HEK293T (cell line): Measurements from ENCODE around the gene MESP1.
"Not testable (repeated sequence)": the region's sequence is repeated elsewhere in the genome, so short reads cannot be mapped to it uniquely, and the experiment has no call there.

ENCODE experiments used
- CTCF ChIA-PET: fragments of 350-600 bp; formaldehyde crosslinking; extraction: SDS; loops from one replicate; lab custom pipeline; 2021; ENCODE audit warnings: antibody characterized with exemption, inconsistent platforms; lab: Yijun Ruan, JAX
- POLR2A ChIA-PET: fragments of 350-600 bp; formaldehyde crosslinking; extraction: SDS; loops from one replicate; lab custom pipeline; 2020; ENCODE audit warnings: antibody characterized with exemption, inconsistent platforms; lab: Yijun Ruan, JAX
- DNase-seq: peaks from one replicate; pipeline ENCODE4 v3.0.0; 2012; ENCODE audit warnings: mixed read lengths; ENCODE audit errors: extremely low spot score
- ARNT ChIP-seq: fragments of 450-650 bp; IDR thresholded peaks from 2 replicates; pipeline ENCODE4 v1.6.1; 2017; ENCODE audit warnings: mild to moderate bottlenecking
- BHLHE40 ChIP-seq: fragments of 450-650 bp; IDR thresholded peaks from 2 replicates; pipeline ENCODE4 v1.6.1; 2016; ENCODE audit warnings: mild to moderate bottlenecking, moderate library complexity, borderline replicate concordance
- CTBP1 ChIP-seq: fragments of 450-650 bp; IDR thresholded peaks from 2 replicates; pipeline ENCODE4 v1.6.1; 2016; ENCODE audit warnings: borderline replicate concordance
- ELF4 ChIP-seq: fragments of 450-650 bp; IDR thresholded peaks from 2 replicates; pipeline ENCODE4 v1.6.1; 2017; ENCODE audit warnings: antibody characterized with exemption
- FOXA1 ChIP-seq: fragments of 450-650 bp; IDR thresholded peaks from 2 replicates; pipeline ENCODE4 v1.6.1; 2016; ENCODE audit warnings: mild to moderate bottlenecking
- FOXK2 ChIP-seq: fragments of 450-650 bp; IDR thresholded peaks from 2 replicates; pipeline ENCODE4 v1.6.1; 2016; ENCODE audit warnings: mild to moderate bottlenecking
- FOXM1 ChIP-seq: fragments of 450-650 bp; IDR thresholded peaks from 2 replicates; pipeline ENCODE4 v1.6.1; 2017; ENCODE audit warnings: mild to moderate bottlenecking, borderline replicate concordance
- HDGF ChIP-seq: fragments of 450-650 bp; IDR thresholded peaks from 2 replicates; pipeline ENCODE4 v1.6.1; 2017; ENCODE audit warnings: antibody characterized with exemption, borderline replicate concordance
- L3MBTL2 ChIP-seq: fragments of 450-650 bp; conservative IDR thresholded peaks from 2 replicates; pipeline ENCODE4 v1.6.1; 2016; ENCODE audit warnings: mild to moderate bottlenecking
- LEF1 ChIP-seq: fragments of 450-650 bp; IDR thresholded peaks from 2 replicates; pipeline ENCODE4 v1.6.1; 2017; ENCODE audit warnings: mild to moderate bottlenecking, borderline replicate concordance
- NFRKB ChIP-seq: fragments of 450-650 bp; IDR thresholded peaks from 2 replicates; pipeline ENCODE4 v1.6.1; 2016; ENCODE audit warnings: mild to moderate bottlenecking, moderate library complexity
- PKNOX1 ChIP-seq: fragments of 450-650 bp; IDR thresholded peaks from 2 replicates; pipeline ENCODE4 v1.6.1; 2016
- SP1 ChIP-seq: fragments of 450-650 bp; IDR thresholded peaks from 2 replicates; pipeline ENCODE4 v1.6.1; 2017
- SUZ12 ChIP-seq: fragments of 450-650 bp; IDR thresholded peaks from 2 replicates; pipeline ENCODE4 v1.6.1; 2016; ENCODE audit warnings: mild to moderate bottlenecking
- TARDBP ChIP-seq: fragments of 450-650 bp; IDR thresholded peaks from 2 replicates; pipeline ENCODE4 v1.6.1; 2016
- ZNF384 ChIP-seq: fragments of 450-650 bp; IDR thresholded peaks from 2 replicates; pipeline ENCODE4 v1.6.1; 2016

The MESP1 gene

GRCh38 chr15:89794627-89795241, 43.7 kb upstream of the MESP1 start:
- POLR2A ChIA-PET: no interaction called here
- CTCF ChIA-PET: no interaction called here
- no peak for DNase-seq
- TF ChIP-seq PKNOX1 (no peak), FOXA1 (no peak), FOXK2 (no peak), SUZ12 (no peak), FOXM1 (no peak), TARDBP (no peak), SP1 (no peak), BHLHE40 (no peak), L3MBTL2 (no peak), NFRKB (no peak)

GRCh38 chr15:89792106-89792805, 41.2 kb upstream of the MESP1 start:
- ChIA-PET CTCF (no interaction called here), POLR2A (no interaction called here)
- DNase-seq: no peak
- TF ChIP-seq FOXA1 (no peak), NFRKB (no peak)

- POLR2A ChIA-PET: no interaction called here
- no peak for DNase-seq
- CTCF ChIA-PET: interaction anchor here (1.3 kb wide), 1 partner anchor 29 kb away, joined by 3 read pairs; no protein-coding TSS in a partner anchor
Measured at GRCh38 chr15:89790661-89791060, 39.6 kb upstream of the MESP1 start.

GRCh38 chr15:89790206-89790605, 39.2 kb upstream of the MESP1 start:
- TF ChIP-seq BHLHE40 (no peak), LEF1 (no peak), FOXM1 (no peak), FOXA1 (no peak), ELF4 (no peak), SUZ12 (no peak), TARDBP (no peak)
- ChIA-PET POLR2A (no interaction called here), CTCF (interaction anchor here (1.3 kb wide), 1 partner anchor 29 kb away, joined by 3 read pairs; no protein-coding TSS in a partner anchor)
- no peak for DNase-seq

More at GRCh38 chr15:89790661-89791060, 39.6 kb upstream of the MESP1 start:
- TF ChIP-seq ARNT (no peak), SUZ12 (no peak), FOXM1 (no peak), ELF4 (no peak), LEF1 (no peak), ZNF384 (no peak), NFRKB (no peak), L3MBTL2 (no peak)

- POLR2A ChIA-PET, DNase-seq, CTCF ChIA-PET: not testable (repeated sequence)
Measured at GRCh38 chr15:89788585-89788984, 37.5 kb upstream of the MESP1 start.

GRCh38 chr15:89787944-89788343, 36.9 kb upstream of the MESP1 start:
- no peak for DNase-seq
- ChIA-PET POLR2A (no interaction called here), CTCF (no interaction called here)
- TF ChIP-seq SP1 (no peak), FOXK2 (no peak), CTBP1 (no peak), LEF1 (no peak), ARNT (no peak), TARDBP (no peak), HDGF (no peak), PKNOX1 (no peak), FOXM1 (no peak)

- TF ChIP-seq TARDBP: no peak
- no peak for TF ChIP-seq FOXA1
- TF ChIP-seq NFRKB: no peak
- TF ChIP-seq ZNF384: no peak
- no peak for TF ChIP-seq ARNT
- TF ChIP-seq HDGF: no peak
- TF ChIP-seq FOXK2: no peak
- no peak for TF ChIP-seq CTBP1
- no peak for TF ChIP-seq LEF1
- TF ChIP-seq PKNOX1: no peak
- TF ChIP-seq L3MBTL2: no peak
- no peak for TF ChIP-seq SP1
- TF ChIP-seq SUZ12: no peak
- no peak for DNase-seq
- CTCF ChIA-PET: no interaction called here
- POLR2A ChIA-PET: no interaction called here
Measured at GRCh38 chr15:89785774-89786140, 34.7 kb upstream of the MESP1 start.
